GM23338 (cell line): Measurements from ENCODE around the gene SH3RF3. TPM values are rescaled to one million over a fixed set of nuclear protein-coding genes. Genes with fewer than 3 reads are reported as not detected.

Source experiments
- ATAC-seq: fragments of 200-7000 bp; cut with Tn5 transposase; 3 replicates; pipeline ENCODE4 v1.9.1; 2020
- DNase-seq: peaks from one replicate; pipeline ENCODE4 v3.0.0-alpha.2; 2015; ENCODE audit warnings: low spot score
- H2AFZ ChIP-seq: fragments of 200-600 bp; sonication (generic); 2 replicates; pipeline ENCODE4 v1.8.0; 2016; ENCODE audit warnings: antibody characterized with exemption, mild to moderate bottlenecking, moderate library complexity
- H3F3A ChIP-seq: fragments of 200-600 bp; sonication (generic); replicated peaks from 2 replicates; pipeline ENCODE4 v1.8.0; 2017; ENCODE audit warnings: antibody characterized with exemption, mixed run types, low read depth
- H3K27ac ChIP-seq: fragments of 200-600 bp; sonication (generic); 2 replicates; pipeline ENCODE4 v1.6.1; 2016; ENCODE audit warnings: low read depth
- H3K27me3 ChIP-seq: fragments of 200-600 bp; sonication (generic); 2 replicates; pipeline ENCODE4 v1.8.0; 2016; ENCODE audit warnings: mild to moderate bottlenecking, mixed run types, moderate library complexity; ENCODE audit not compliant: insufficient read depth
- H3K36me3 ChIP-seq: fragments of 200-600 bp; sonication (generic); 2 replicates; pipeline ENCODE4 v1.8.0; 2016; ENCODE audit warnings: mild to moderate bottlenecking; ENCODE audit not compliant: insufficient read depth
- H3K4me1 ChIP-seq: fragments of 200-600 bp; sonication (generic); 2 replicates; pipeline ENCODE4 v1.8.0; 2016; ENCODE audit warnings: mild to moderate bottlenecking, moderate library complexity; ENCODE audit not compliant: insufficient read depth
- H3K4me2 ChIP-seq: fragments of 200-600 bp; sonication (generic); 2 replicates; pipeline ENCODE4 v1.7.1; 2017; ENCODE audit warnings: mixed run types
- H3K4me3 ChIP-seq: fragments of 200-600 bp; sonication (generic); 2 replicates; pipeline ENCODE4 v1.6.1; 2016; ENCODE audit warnings: mixed run types
- H3K79me2 ChIP-seq: fragments of 200-600 bp; sonication (generic); replicated peaks from 2 replicates; pipeline ENCODE4 v1.8.0; 2017; ENCODE audit warnings: mild to moderate bottlenecking; ENCODE audit not compliant: insufficient read depth
- H3K9me2 ChIP-seq: fragments of 200-600 bp; sonication (generic); 2 replicates; pipeline ENCODE4 v1.8.0; 2017; ENCODE audit not compliant: insufficient read depth
- H4K20me1 ChIP-seq: fragments of 200-600 bp; sonication (generic); replicated peaks from 2 replicates; pipeline ENCODE4 v1.8.0; 2017; ENCODE audit warnings: mild to moderate bottlenecking; ENCODE audit not compliant: insufficient read depth
- H3K27ac Mint-ChIP-seq: 2 replicates; pipeline ENCODE4 v1.8.0; 2020; ENCODE audit warnings: inconsistent platforms, mild to moderate bottlenecking, moderate library complexity, mixed read lengths
- H3K27me3 Mint-ChIP-seq: 3 replicates; pipeline ENCODE4 v1.8.0; 2022; ENCODE audit warnings: low read depth, mild to moderate bottlenecking, moderate library complexity, mixed read lengths, inconsistent platforms; ENCODE audit not compliant: insufficient read depth, poor library complexity
- H3K36me3 Mint-ChIP-seq: 3 replicates; pipeline ENCODE4 v1.8.0; 2021; ENCODE audit warnings: low read depth, mild to moderate bottlenecking, inconsistent platforms, moderate library complexity, mixed read lengths
- H3K4me1 Mint-ChIP-seq: 3 replicates; pipeline ENCODE4 v1.8.0; 2020; ENCODE audit warnings: mild to moderate bottlenecking, inconsistent platforms, mixed read lengths
- H3K4me3 Mint-ChIP-seq: 3 replicates; pipeline ENCODE4 v1.8.0; 2021; ENCODE audit warnings: moderate library complexity, mild to moderate bottlenecking, inconsistent platforms, mixed read lengths
- H3K9me3 Mint-ChIP-seq: 3 replicates; pipeline ENCODE4 v1.8.0; 2020; ENCODE audit warnings: moderate library complexity, mild to moderate bottlenecking, inconsistent platforms, mixed read lengths
- CREB1 ChIP-seq: fragments of 250-450 bp; sonication (Bioruptor Pico); IDR thresholded peaks from 2 replicates; pipeline ENCODE4 v1.5.0; 2020; ENCODE audit warnings: low read depth, mild to moderate bottlenecking, moderate library complexity
- EZH2 ChIP-seq: fragments of 200-600 bp; sonication (generic); IDR thresholded peaks from one replicate; pipeline ENCODE4 v1.8.0; 2017; ENCODE audit warnings: antibody characterized with exemption, mild to moderate bottlenecking, low read depth; ENCODE audit not compliant: unreplicated experiment
- EZH2phosphoT487 ChIP-seq: fragments of 200-600 bp; sonication (generic); IDR thresholded peaks from one replicate; pipeline ENCODE4 v1.8.1; 2018; ENCODE audit warnings: antibody characterized with exemption; ENCODE audit not compliant: unreplicated experiment
- JUNB ChIP-seq: IDR thresholded peaks from one replicate; pipeline ENCODE4 v1.6.1; 2016; ENCODE audit warnings: antibody characterized with exemption; ENCODE audit not compliant: unreplicated experiment
- NANOG ChIP-seq: IDR thresholded peaks from 2 replicates; pipeline ENCODE4 v1.6.1; 2016; ENCODE audit warnings: antibody characterized with exemption, borderline replicate concordance
- POLR2AphosphoS5 ChIP-seq: IDR thresholded peaks from 2 replicates; pipeline ENCODE4 v1.6.1; 2016; ENCODE audit warnings: antibody characterized with exemption, low read depth
- STAT1 ChIP-seq: IDR thresholded peaks from one replicate; pipeline ENCODE4 v1.6.1; 2016; ENCODE audit warnings: antibody characterized with exemption; ENCODE audit not compliant: unreplicated experiment
- ZNF114 ChIP-seq: fragments of 250-450 bp; sonication (Bioruptor Pico); IDR thresholded peaks from 2 replicates; pipeline ENCODE4 v1.5.0; 2020; ENCODE audit warnings: mild to moderate bottlenecking, moderate library complexity
- ZNF331 ChIP-seq: fragments of 250-450 bp; sonication (Bioruptor Pico); IDR thresholded peaks from 2 replicates; pipeline ENCODE4 v1.5.0; 2020; ENCODE audit warnings: low read depth, mild to moderate bottlenecking, moderate library complexity
- polyA plus RNA-seq: library from polyadenylated mRNA; unstranded; fragments of >200 nt; fragmentation: Nextera tagmentation; extraction: Ambion mirVana; gene quantifications from 2 replicates; pipeline ENCODE4 v1.2.1, GENCODE V29; 2016
- total RNA-seq: library from RNA; depleted of rRNA; stranded (reverse); fragments of >200 nt; shearing (Covaris generic); gene quantifications from 2 replicates; pipeline ENCODE4 v1.2.3, GENCODE V29; 2014
- TF ChIP-seq, protein P1 (sequence below): IDR thresholded peaks from one replicate; pipeline ENCODE4 v1.6.1; 2018; ENCODE audit warnings: antibody characterized with exemption; ENCODE audit not compliant: unreplicated experiment
- TF ChIP-seq, protein P2 (sequence below): fragments of 250-450 bp; sonication (Bioruptor Pico); IDR thresholded peaks from 2 replicates; pipeline ENCODE4 v1.5.0; 2020; ENCODE audit warnings: mild to moderate bottlenecking, moderate library complexity
- TF ChIP-seq, protein P3 (sequence below): IDR thresholded peaks from 2 replicates; pipeline ENCODE4 v1.6.1; 2016; ENCODE audit warnings: antibody characterized with exemption
- TF ChIP-seq, protein P4 (sequence below), 2 experiments: fragments of 200-600 bp in 1 of 2; sonication (generic) in 1 of 2; conservative IDR thresholded peaks; 2 replicates each; pipeline versions ENCODE4 v1.5.1 to v1.6.1; 2016 to 2017; ENCODE audit warnings: antibody characterized with exemption in 2 of 2, low read depth in 2 of 2, mild to moderate bottlenecking in 2 of 2, moderate library complexity in 1 of 2

The SH3RF3 gene
- total and polyA plus RNA-seq, 2 experiments from 2014 or later = 0.11 to 0.63 TPM

DNA sequence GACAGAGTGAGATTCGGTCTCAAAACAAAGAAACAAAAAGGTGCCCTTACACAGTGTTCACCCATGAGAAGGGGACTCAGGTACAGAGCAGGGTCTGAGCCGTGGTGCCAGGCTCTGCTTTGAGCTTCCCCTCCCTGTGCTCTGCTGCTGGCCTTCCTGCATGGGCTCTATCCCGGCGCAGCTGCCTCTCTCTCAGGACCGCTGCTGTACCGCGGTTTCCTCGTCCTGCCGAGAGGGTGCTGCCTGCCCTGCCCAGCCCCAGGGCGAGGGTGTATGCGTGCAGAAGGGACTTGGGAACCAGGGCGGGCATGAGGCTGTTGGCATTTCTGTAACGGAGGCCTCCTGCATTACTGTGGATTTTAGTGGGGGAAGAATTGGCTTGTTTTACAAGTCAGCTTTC, 30.1 kb downstream of the SH3RF3 start:
- Histone ChIP-seq H2AFZ (no peak overlapping the region), H4K20me1 (no peaks in the 10 kb centered on the region), H3K27ac (no peak overlapping the region), H3F3A (no peaks in the 10 kb centered on the region), H3K4me2 (no peak overlapping the region), H3K79me2 (no peaks in the 10 kb centered on the region), H3K4me1 (peaks cover 3% of the 10 kb centered on the region; the same call in 1 of the 2 replicates), H3K27me3 (no peaks in the 10 kb centered on the region), H3K36me3 (no peaks in the 10 kb centered on the region), H3K9me2 (no peaks in the 10 kb centered on the region), H3K4me3 (no peak overlapping the region)
- H3K36me3 Mint-ChIP-seq = no peaks in the 10 kb centered on the region
- no peak overlapping the region for H3K27ac Mint-ChIP-seq
- ATAC-seq (no peak), DNase-seq (no peak)
- TF ChIP-seq, protein P1, sequence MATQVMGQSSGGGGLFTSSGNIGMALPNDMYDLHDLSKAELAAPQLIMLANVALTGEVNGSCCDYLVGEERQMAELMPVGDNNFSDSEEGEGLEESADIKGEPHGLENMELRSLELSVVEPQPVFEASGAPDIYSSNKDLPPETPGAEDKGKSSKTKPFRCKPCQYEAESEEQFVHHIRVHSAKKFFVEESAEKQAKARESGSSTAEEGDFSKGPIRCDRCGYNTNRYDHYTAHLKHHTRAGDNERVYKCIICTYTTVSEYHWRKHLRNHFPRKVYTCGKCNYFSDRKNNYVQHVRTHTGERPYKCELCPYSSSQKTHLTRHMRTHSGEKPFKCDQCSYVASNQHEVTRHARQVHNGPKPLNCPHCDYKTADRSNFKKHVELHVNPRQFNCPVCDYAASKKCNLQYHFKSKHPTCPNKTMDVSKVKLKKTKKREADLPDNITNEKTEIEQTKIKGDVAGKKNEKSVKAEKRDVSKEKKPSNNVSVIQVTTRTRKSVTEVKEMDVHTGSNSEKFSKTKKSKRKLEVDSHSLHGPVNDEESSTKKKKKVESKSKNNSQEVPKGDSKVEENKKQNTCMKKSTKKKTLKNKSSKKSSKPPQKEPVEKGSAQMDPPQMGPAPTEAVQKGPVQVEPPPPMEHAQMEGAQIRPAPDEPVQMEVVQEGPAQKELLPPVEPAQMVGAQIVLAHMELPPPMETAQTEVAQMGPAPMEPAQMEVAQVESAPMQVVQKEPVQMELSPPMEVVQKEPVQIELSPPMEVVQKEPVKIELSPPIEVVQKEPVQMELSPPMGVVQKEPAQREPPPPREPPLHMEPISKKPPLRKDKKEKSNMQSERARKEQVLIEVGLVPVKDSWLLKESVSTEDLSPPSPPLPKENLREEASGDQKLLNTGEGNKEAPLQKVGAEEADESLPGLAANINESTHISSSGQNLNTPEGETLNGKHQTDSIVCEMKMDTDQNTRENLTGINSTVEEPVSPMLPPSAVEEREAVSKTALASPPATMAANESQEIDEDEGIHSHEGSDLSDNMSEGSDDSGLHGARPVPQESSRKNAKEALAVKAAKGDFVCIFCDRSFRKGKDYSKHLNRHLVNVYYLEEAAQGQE = no peak
- TF ChIP-seq EZH2phosphoT487 = no peak
- TF ChIP-seq, protein P2, sequence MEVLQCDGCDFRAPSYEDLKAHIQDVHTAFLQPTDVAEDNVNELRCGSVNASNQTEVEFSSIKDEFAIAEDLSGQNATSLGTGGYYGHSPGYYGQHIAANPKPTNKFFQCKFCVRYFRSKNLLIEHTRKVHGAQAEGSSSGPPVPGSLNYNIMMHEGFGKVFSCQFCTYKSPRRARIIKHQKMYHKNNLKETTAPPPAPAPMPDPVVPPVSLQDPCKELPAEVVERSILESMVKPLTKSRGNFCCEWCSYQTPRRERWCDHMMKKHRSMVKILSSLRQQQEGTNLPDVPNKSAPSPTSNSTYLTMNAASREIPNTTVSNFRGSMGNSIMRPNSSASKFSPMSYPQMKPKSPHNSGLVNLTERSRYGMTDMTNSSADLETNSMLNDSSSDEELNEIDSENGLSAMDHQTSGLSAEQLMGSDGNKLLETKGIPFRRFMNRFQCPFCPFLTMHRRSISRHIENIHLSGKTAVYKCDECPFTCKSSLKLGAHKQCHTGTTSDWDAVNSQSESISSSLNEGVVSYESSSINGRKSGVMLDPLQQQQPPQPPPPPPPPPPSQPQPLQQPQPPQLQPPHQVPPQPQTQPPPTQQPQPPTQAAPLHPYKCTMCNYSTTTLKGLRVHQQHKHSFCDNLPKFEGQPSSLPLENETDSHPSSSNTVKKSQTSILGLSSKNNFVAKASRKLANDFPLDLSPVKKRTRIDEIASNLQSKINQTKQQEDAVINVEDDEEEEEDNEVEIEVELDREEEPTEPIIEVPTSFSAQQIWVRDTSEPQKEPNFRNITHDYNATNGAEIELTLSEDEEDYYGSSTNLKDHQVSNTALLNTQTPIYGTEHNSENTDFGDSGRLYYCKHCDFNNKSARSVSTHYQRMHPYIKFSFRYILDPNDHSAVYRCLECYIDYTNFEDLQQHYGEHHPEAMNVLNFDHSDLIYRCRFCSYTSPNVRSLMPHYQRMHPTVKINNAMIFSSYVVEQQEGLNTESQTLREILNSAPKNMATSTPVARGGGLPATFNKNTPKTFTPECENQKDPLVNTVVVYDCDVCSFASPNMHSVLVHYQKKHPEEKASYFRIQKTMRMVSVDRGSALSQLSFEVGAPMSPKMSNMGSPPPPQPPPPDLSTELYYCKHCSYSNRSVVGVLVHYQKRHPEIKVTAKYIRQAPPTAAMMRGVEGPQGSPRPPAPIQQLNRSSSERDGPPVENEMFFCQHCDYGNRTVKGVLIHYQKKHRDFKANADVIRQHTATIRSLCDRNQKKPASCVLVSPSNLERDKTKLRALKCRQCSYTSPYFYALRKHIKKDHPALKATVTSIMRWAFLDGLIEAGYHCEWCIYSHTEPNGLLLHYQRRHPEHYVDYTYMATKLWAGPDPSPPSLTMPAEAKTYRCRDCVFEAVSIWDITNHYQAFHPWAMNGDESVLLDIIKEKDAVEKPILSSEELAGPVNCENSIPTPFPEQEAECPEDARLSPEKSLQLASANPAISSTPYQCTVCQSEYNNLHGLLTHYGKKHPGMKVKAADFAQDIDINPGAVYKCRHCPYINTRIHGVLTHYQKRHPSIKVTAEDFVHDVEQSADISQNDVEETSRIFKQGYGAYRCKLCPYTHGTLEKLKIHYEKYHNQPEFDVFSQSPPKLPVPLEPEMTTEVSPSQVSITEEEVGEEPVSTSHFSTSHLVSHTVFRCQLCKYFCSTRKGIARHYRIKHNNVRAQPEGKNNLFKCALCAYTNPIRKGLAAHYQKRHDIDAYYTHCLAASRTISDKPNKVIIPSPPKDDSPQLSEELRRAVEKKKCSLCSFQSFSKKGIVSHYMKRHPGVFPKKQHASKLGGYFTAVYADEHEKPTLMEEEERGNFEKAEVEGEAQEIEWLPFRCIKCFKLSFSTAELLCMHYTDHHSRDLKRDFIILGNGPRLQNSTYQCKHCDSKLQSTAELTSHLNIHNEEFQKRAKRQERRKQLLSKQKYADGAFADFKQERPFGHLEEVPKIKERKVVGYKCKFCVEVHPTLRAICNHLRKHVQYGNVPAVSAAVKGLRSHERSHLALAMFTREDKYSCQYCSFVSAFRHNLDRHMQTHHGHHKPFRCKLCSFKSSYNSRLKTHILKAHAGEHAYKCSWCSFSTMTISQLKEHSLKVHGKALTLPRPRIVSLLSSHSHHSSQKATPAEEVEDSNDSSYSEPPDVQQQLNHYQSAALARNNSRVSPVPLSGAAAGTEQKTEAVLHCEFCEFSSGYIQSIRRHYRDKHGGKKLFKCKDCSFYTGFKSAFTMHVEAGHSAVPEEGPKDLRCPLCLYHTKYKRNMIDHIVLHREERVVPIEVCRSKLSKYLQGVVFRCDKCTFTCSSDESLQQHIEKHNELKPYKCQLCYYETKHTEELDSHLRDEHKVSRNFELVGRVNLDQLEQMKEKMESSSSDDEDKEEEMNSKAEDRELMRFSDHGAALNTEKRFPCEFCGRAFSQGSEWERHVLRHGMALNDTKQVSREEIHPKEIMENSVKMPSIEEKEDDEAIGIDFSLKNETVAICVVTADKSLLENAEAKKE (CRISPR knock-in tag) = no peak
- no peak for TF ChIP-seq ZNF331 (CRISPR knock-in tag)
- no peak for TF ChIP-seq JUNB
- TF ChIP-seq ZNF114 (CRISPR knock-in tag) = no peak
- no peak for TF ChIP-seq CREB1 (CRISPR knock-in tag)
- TF ChIP-seq, protein P3, sequence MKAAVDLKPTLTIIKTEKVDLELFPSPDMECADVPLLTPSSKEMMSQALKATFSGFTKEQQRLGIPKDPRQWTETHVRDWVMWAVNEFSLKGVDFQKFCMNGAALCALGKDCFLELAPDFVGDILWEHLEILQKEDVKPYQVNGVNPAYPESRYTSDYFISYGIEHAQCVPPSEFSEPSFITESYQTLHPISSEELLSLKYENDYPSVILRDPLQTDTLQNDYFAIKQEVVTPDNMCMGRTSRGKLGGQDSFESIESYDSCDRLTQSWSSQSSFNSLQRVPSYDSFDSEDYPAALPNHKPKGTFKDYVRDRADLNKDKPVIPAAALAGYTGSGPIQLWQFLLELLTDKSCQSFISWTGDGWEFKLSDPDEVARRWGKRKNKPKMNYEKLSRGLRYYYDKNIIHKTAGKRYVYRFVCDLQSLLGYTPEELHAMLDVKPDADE = no peak
- no peak for TF ChIP-seq STAT1
- TF ChIP-seq, protein P4, sequence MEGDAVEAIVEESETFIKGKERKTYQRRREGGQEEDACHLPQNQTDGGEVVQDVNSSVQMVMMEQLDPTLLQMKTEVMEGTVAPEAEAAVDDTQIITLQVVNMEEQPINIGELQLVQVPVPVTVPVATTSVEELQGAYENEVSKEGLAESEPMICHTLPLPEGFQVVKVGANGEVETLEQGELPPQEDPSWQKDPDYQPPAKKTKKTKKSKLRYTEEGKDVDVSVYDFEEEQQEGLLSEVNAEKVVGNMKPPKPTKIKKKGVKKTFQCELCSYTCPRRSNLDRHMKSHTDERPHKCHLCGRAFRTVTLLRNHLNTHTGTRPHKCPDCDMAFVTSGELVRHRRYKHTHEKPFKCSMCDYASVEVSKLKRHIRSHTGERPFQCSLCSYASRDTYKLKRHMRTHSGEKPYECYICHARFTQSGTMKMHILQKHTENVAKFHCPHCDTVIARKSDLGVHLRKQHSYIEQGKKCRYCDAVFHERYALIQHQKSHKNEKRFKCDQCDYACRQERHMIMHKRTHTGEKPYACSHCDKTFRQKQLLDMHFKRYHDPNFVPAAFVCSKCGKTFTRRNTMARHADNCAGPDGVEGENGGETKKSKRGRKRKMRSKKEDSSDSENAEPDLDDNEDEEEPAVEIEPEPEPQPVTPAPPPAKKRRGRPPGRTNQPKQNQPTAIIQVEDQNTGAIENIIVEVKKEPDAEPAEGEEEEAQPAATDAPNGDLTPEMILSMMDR (conservative IDR thresholded peaks at IDR 0.05; ENCODE audit: low read depth in 2 of 2) = no peak
- no peak for TF ChIP-seq POLR2AphosphoS5
- no peak for TF ChIP-seq EZH2
- TF ChIP-seq NANOG = no peak
- no peak overlapping the region for H3K4me3 Mint-ChIP-seq
- peaks cover 2% of the 10 kb centered on the region; the same call in 1 of the 3 replicates for H3K9me3 Mint-ChIP-seq
- peaks cover 7% of the 10 kb centered on the region for H3K4me1 Mint-ChIP-seq
- H3K27me3 Mint-ChIP-seq = peaks cover 25% of the 10 kb centered on the region
